Lower lobe of right lung (tissue), 2 donors: ENCODE measurements around the gene HOXA5. TPM values are rescaled to one million over a fixed set of nuclear protein-coding genes. Genes with fewer than 3 reads are reported as not detected.
A peak's percentile ranks its signal among the peaks of the same experiment; 100 is the strongest.

Experiments used
- ATAC-seq, 2 donors: fragments of 200-7000 bp; cut with Tn5 transposase; one replicate each; pipeline ENCODE4 v1.9.1; 2020 to 2022; ENCODE audit warnings: mild to moderate bottlenecking in 2 of 2, moderate library complexity in 2 of 2
- DNase-seq: peaks from one replicate; pipeline ENCODE4 v3.0.0-alpha.2; 2020
- H3K27ac ChIP-seq: fragments of 200-600 bp; one replicate; pipeline ENCODE4 v1.8.0; 2022
- H3K27me3 ChIP-seq: fragments of 200-600 bp; one replicate; pipeline ENCODE4 v1.8.0; 2022; ENCODE audit warnings: low read depth
- H3K36me3 ChIP-seq: fragments of 200-600 bp; one replicate; pipeline ENCODE4 v1.8.0; 2022; ENCODE audit warnings: mild to moderate bottlenecking
- H3K4me1 ChIP-seq: fragments of 200-600 bp; one replicate; pipeline ENCODE4 v1.8.0; 2022
- H3K4me3 ChIP-seq: fragments of 200-600 bp; one replicate; pipeline ENCODE4 v1.8.0; 2022; ENCODE audit warnings: mild to moderate bottlenecking
- H3K9me3 ChIP-seq: fragments of 200-600 bp; one replicate; pipeline ENCODE4 v1.8.0; 2022
- intact Hi-C: fragments of 100-400 bp; cut with DNase I; formaldehyde crosslinking; loops from one replicate; pipeline ENCODE4 v1.11.0; 2022
- total RNA-seq: library from RNA; stranded (reverse); fragmentation: NEBNext Ultra II Directional; extraction: Animal tissue kit (Norgen Biotek cat#: 25700); gene quantifications from one replicate; pipeline ENCODE4 v1.2.1, GENCODE V29; 2021
- TF ChIP-seq, protein P1 (sequence below): fragments of 200-600 bp; IDR thresholded peaks from one replicate; pipeline ENCODE4 v1.8.0; 2022; ENCODE audit warnings: antibody characterized with exemption, mild to moderate bottlenecking
- donor health status: DM: no; HTN: yes; CAD: no; lungs with severe emphysema.

Gene HOXA5
- total RNA-seq, 1 donor from 2014 or later = 16.0 TPM

DNA sequence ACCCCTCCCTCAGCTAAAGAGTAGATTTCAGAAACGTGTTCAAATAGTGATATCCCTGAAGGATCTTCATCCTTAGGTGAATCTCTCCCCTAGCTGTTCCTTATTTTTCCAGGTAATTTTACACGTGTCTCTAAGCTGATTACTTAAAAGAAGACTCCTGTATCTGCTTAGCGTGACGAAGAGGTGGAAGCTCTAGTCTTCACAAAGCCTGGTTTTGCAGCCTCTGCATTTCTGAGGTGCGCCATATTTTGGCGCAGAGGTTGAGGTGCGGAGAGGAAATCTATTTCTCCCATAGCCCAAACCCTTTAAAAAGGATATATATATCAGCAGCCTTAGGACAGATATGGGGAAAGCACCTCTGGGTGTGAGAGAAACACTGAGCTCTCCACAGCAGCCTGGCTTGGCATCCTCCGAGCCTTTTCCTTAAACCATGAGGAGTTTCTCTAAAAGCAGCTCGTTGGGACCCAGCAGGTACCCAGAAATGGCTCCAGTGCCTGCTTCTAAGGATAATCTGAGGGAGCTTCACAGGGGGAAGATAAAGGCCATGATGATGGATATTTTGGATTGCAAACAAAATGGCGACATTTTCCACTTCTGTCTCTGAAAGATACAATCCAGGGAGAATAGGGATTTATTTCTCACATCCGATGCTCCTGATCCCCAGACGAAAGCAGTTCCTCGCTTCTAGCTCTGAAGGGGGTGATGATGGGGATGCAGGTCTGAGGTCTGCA lies 38.0 kb downstream of the HOXA5 start:
- peaks cover 62% of the 10 kb centered on the region for H3K27me3 ChIP-seq
- TF ChIP-seq, protein P1, sequence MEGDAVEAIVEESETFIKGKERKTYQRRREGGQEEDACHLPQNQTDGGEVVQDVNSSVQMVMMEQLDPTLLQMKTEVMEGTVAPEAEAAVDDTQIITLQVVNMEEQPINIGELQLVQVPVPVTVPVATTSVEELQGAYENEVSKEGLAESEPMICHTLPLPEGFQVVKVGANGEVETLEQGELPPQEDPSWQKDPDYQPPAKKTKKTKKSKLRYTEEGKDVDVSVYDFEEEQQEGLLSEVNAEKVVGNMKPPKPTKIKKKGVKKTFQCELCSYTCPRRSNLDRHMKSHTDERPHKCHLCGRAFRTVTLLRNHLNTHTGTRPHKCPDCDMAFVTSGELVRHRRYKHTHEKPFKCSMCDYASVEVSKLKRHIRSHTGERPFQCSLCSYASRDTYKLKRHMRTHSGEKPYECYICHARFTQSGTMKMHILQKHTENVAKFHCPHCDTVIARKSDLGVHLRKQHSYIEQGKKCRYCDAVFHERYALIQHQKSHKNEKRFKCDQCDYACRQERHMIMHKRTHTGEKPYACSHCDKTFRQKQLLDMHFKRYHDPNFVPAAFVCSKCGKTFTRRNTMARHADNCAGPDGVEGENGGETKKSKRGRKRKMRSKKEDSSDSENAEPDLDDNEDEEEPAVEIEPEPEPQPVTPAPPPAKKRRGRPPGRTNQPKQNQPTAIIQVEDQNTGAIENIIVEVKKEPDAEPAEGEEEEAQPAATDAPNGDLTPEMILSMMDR = no peak
- peak overlapping the region; percentile 18 for H3K4me3 ChIP-seq
- intact Hi-C loops = no loop called here
- peaks cover 9% of the 10 kb centered on the region for H3K36me3 ChIP-seq
- DNase-seq = no peak
- no peaks in the 10 kb centered on the region for H3K9me3 ChIP-seq
- ATAC-seq = no peak
- peak overlapping the region; percentile 94 for H3K27ac ChIP-seq
- peaks cover 45% of the 10 kb centered on the region for H3K4me1 ChIP-seq

DNA sequence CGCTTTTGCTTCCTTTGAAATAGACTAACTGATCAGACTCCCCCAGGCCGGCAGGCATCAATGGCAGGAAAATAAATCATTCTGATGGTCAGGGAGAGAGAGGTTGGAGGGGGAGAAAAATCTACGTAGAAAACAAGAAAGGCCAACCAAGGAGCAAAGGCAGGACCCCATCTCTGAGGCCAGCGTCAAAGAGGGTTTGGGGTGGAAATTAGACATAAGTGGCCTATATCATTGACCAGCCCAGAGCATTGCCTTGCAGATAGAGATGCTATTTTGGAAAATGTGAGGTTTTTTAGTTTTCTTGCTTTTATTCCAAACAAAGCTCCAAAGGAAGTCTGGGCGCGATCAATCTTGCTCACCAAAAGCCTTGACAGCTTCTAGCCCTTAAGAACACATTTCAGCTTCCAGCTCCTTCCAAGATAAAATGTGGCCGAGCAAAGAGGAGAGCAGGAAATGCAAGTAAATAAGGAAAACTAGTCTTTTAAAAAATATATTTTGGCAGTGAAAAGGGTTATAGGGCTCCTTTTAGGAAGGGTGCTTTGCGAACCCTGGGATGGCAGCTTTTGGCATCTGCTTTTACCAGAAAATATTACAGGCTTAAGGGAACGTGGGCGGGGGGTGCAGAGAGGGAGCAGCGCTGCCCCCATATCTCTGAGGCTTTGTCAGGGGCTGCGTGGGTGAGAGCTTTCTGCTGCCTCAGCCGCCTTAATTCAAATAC lies 39.0 kb downstream of the HOXA5 start:
- Histone ChIP-seq H3K4me3 (peak overlapping the region; percentile 58), H3K36me3 (peaks cover 18% of the 10 kb centered on the region), H3K9me3 (no peaks in the 10 kb centered on the region), H3K4me1 (peaks cover 50% of the 10 kb centered on the region), H3K27ac (peak overlapping the region; percentile 94), H3K27me3 (peaks cover 62% of the 10 kb centered on the region)
- no peak for ATAC-seq
- no peak for DNase-seq
- TF ChIP-seq, protein P1 = no peak
- intact Hi-C loops = no loop called here

DNA sequence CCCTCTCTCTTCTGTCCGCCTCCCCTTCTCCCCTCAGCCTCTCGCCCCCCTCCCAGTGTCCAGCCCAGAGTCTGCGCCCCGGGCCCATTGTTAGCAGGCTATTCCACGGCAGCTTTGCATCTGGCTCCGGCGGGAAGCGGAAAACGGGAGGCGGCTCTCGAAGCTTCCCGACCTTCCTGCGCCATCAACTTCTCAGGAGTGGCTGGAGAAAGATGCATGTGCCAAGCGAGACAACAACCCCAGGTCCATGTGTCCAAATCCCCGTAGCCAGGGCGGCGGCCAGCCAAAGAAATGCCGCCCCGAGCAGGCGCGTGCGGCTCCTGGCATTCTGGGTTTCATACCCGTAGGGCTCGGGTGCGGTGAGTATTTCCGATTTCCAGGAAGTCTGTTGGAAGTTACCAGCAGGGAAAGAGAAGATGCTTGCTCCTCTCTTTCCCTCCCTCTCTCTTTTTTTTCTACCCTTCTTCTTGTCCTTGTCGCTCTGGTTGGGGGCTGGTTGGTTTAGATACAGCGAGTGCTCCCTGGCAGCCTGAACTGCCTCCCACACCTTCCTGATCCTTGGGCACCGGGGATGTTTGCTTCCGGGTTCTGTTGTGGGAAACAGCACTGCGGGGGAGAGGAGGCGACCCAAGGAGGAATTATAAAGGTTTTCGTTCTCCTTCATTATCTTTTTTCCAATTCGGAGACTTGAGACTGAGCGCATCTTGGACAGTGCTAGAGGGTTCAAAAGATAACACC lies 39.8 kb downstream of the HOXA5 start:
- peaks cover 66% of the 10 kb centered on the region for H3K27me3 ChIP-seq
- TF ChIP-seq, protein P1 = no peak
- peak overlapping the region; percentile 58 for H3K4me3 ChIP-seq
- peaks cover 44% of the 10 kb centered on the region for H3K4me1 ChIP-seq
- ATAC-seq (no peak), DNase-seq (no peak)
- peak overlapping the region; percentile 94 for H3K27ac ChIP-seq
- H3K36me3 ChIP-seq = peaks cover 18% of the 10 kb centered on the region
- no peaks in the 10 kb centered on the region for H3K9me3 ChIP-seq
- intact Hi-C loops = no loop called here

DNA sequence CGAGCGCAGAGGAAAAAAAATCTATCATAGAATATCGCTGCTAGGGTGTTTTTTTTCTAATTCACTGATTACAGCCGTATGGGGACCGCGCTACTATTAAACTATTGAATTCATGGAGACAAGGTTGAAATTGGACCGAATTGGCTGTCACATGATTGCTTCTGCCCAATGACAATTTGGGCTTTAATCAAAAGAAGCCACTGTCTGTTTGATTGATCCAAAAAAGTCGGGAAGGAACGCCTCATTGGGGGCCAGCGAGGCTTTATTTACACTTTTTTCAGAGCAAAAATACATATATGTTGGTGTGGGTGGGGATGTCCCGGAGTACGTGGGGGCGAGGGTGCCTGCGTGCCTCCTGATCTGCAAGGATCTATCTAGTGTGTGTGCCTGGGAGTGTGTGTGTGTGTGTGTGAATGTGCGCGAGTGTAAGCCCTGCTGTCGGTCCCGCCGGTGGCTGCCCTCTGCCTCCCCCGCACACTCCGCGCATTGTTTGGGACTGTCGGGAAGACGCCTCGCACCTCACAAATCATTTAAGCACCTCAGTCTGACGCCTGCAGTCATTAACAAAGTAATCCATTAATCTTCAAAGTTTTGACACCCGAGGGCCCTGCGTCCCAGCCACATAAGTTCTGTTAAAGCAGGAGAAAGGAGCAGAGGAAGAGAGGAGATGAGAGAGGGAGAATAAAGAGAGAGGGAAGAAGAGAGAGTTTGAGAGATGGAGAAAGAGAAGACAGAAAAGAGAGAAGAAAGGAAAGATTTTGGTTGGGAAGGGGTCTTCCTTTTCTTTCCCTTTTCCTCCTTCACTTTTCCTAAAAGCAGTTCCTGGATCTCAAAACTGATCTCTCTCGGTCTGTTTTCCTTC lies 40.7 kb downstream of the HOXA5 start, which contains the start of gene HOXA2:
TSS of gene HOXA2 (minus strand) at position 103 of the 862 bp plus-strand sequence. CDS start 183 bp downstream, outside the sequence.
- Histone ChIP-seq H3K27me3 (peaks cover 70% of the 10 kb centered on the region), H3K36me3 (peaks cover 18% of the 10 kb centered on the region), H3K4me1 (peaks cover 49% of the 10 kb centered on the region), H3K27ac (peak within 1 kb of the TSS; percentile 94), H3K9me3 (no peaks in the 10 kb centered on the region), H3K4me3 (peak within 1 kb of the TSS; percentile 58)
- intact Hi-C loops = no loop called here
- DNase-seq = peak; percentile 48
- ATAC-seq = peak; percentile 34 to 41
- TF ChIP-seq, protein P1 = no peak
